GM19035 (cell line): ENCODE measurements around the gene COL15A1.

Experiments
- ATAC-seq: cut with Tn5 transposase; IDR thresholded peaks from one replicate; pipeline ENCODE4 v1.9.1; 2021; ENCODE audit not compliant: unreplicated experiment

Gene COL15A1

DNA sequence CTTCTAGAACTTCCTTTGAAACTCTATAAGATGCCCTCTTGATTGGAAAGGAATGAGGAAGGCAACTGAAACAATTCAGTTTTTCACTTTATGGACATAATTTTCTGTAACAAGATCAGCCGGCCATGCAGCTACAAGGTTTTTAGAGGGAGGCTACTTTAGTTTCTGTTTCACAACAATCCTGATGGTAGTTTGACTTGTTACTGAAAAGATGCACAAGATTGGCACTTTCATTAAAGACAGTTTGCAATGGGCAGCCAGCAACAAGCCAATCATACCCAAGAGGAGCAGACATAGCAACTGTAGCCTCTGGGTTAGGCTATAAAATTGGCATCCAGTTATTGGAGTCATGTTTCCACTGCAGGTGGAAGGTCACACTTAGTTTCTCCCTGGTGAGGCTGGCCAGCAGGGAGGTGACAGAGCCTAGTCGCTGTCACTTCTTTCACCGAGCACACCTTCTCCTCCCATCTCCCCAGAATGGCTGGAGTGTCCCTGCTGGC is 87.0 kb downstream of the COL15A1 start:
- no peak for ATAC-seq

DNA sequence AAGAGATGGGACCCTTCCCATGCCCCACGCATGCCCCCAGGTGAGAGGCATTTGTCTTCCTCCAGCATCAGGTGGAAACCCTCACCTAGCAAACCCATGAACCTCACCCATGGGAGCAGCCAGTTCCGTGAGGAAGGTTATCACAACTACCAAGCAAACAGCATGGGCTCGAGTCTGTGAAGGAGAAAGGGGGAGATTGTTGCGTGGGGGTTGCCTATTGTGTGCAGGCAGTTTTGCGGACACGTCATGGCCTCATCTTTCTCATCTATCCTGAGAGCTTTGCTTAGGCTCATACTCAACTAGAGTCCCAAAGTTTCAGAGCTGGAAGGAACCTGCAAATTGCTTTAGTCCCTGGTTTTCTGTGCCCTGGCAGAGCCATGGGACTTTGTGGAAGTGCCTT is 87.6 kb downstream of the COL15A1 start:
- no peak for ATAC-seq

DNA sequence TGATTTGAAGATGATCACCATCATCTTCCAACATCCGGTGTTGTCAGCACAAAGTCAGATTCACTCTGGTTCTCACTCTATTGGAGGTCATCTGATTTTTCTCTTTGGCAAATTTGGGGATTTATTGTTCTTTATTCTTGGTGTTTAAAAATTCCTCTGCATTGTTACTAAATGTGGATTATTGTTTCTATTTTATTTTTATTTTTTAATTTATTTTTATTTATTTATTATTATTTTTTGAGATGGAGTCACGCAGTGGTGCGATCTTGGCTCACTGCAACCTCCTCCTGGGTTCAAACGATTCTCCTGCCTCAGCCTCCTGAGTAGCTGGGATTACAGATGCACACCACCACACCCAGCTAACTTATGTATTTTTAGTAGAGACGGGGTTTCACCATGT is 88.3 kb downstream of the COL15A1 start:
- no peak for ATAC-seq

DNA sequence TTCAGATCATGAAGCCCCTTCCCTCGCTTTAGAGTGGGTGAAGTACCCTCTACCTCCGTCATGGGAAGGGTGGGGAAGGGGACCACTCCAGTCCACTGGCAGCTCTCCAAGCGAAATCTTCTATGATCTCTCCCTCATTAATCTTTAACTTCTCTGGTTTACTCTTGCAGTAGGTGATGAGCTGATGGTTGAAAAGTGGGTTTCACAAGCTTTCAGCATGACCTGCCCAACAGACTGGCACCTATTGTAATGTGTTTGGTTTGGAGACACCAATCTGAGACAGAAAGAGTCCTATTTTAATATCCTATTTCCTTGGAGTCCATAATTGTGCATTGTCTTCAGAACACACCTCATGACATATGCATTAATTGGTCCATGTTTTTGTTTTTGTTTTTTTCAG is 90.4 kb downstream of the COL15A1 start:
- no peak for ATAC-seq

DNA sequence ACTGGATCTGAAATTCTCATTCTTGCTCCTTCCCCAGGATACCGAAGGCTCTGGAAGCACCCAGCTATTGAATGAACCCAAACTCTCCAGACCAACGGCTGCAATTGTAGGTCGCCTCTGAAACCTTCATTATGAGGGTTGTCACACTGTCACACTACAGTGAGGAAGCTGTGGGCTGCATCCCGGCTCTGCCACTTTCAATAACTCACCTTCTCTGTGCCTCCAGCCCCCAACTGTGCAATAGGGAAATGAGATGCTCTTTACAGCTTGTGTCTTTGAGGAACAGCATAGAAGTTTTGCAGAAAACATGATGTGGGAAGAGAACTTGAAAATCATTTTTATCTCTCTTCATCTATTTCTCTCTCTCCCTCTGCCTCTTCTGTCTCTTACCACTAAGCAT is 91.6 kb downstream of the COL15A1 start:
- no peak for ATAC-seq

DNA sequence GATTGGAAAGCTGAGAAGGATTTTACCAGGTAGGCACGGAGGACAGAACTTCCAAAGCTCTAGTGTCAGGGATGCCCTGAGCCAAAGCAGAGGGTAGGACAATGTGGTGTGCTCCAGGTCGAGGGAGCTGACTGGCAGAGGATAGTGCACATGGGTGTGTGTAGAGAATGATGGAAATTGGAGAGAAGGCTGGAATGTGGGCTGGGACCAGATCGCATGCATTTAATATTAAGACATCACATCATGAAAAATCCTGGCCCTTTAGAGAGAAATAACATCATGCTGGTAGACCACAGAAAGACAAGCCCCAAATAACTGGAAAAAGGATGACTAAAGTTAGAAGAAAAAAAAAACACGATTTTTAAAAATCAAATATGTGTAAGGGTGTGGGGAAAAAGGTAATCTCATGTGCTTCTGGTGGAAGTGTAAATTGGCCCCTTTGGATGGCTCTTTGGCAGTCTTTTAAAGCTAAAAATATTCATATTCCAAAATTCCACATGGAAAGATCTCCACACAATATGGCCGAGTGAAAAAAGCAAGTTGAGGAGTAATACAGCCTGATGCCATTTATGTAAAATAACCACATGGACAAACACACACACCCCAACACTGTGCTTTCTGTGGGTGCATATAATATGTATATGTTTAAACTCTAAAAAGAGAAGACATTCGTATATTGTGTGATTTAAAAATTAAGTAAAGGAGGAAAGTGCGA is 94.2 kb downstream of the COL15A1 start:
- no peak for ATAC-seq

DNA sequence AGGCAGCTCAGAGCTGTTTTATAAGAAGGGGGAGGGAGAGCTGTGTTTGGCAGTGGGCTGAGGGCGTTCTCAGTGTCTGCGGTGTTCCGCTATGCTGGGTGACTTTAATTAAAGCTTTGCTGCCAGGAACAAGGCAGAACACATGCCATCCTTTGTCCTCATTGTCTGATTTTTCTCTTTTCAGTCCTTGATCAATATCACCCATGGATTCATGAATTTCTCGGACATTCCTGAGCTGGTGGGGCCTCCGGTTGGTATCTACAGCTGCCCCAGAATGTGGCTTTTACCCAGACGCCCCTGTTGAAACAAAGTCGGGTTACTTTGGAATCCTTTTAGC is 94.7 kb downstream of the COL15A1 start:
- ATAC-seq = no peak

DNA sequence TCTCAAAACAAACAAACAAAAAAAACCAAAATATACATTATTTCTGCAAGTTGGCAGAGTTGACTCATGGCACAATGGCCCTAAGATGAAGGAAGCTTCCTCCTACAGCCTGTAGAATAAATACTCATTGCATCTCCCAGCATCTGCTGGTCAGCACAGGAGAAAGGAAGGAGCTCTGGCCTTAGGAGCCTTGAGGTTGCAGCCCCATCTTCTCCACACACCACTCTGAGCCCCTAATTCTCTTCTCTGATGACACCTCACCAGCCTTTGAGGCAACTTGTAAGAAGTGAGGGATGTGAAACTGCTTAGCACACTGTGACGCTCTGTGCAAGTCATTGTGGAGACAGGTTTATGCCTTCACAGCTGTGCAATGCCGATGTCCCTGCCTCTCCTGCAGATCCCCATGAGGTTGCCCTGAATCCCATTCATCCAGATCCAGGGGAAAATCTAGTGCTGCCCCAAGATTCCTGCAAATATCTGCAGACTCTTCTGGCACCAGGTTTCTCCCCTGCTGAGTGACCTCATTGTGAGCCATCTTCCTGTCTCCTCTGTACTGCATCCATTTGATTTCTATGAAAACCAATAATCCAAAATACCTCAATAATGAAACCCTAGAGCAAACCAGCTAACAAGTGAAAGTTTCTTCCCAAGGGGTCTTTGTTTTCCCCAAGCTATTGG is 95.9 kb downstream of the COL15A1 start:
- no peak for ATAC-seq

DNA sequence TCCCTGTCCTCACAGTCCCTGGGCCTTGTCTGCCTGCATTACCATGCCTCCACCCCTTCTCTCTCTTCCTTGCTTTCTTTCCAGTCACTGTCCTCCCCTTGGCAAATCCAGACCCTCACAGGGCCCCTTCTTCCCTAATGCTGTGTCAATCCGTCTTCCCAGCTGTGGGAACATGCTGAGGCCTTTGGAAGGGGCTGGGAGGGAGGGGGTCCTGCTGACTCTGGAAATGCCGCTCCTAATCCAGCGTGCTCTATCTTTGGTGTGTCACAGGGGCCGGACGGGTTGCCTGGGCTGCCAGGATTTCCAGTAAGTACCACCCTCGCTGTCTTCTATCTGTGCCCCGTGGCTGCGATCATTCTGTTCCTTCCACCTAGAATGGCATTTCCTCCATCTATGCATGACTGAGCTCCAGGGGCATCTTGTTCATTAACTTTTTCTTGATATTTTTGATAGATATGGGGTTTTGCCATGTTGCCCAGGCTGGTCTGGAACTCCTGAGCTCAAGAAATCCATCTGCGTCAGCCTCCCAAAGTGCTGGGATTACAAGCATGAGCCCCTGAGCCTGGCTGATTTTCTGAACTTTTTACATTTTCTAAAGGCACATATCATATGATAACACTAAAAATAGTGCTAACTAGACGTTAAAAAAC is 96.7 kb downstream of the COL15A1 start:
- ATAC-seq = no peak

DNA sequence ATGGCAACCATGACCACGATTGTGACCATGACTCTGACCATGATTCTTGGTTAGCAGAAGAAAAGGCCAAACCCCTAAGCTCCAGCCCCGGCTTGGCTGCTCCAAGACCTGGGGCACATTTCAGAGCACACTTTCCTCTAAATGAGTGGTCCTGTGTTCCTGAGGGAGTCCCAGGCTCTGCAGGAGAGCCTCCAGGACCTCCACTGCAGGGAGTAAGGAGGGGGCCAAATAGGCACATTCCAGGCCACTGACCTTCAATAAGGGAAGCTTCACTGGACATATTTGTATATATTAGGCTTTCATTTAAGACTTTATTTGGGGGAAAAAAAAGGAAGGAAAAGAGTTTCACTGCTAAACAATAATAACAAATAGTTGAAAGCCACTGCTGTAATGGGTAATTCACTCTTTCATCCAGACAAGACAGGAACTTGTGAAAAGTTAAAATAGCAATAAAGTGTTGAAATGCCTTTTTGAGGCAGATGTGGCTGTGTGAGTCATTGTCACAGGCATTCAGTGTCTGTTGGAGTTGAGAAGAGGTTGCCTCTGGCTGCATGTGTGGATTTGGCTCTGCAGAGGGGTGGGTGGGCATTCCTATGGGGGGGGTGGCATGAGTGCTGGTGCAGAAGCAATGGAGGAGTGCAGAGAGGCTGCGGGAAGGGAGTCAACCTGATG is 97.3 kb downstream of the COL15A1 start:
- ATAC-seq = no peak

DNA sequence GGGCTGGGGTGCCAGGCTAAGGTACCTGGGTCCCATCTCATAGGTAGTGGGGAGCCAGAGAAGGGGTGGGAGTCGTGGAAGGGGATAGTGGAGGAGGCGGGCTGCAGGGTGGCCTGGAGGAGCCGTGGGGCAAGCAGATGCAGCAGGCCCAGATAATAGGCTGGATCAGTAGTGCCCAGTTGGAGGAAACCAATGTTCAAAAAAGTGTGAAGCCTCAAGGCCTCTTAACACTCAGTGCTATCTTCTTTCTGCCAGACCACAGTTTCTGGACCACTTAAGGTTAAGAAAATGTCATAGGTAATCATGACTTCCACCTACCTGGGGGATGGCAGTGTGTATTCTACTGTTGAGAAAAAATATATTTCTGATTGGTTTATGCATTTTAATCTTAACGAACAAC is 97.9 kb downstream of the COL15A1 start:
- ATAC-seq = no peak

DNA sequence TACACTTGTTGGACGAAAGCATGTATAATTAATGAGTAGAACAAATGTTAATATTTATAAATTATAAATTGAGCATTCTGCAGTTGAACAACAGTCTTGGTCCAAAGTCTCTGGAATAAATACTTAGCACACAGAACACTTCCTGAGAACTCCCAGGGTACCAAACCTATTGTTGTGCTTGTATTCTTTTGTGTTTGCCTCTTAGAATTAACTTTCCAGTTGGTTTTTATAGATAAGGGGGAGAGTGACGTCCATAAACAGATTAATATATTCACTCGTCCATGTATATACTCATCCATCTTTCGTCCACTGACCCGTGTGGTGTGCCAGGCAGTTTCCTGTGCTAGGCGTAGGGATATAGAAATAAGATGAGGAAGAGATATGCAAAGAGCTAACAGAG is 98.9 kb downstream of the COL15A1 start:
- no peak for ATAC-seq

DNA sequence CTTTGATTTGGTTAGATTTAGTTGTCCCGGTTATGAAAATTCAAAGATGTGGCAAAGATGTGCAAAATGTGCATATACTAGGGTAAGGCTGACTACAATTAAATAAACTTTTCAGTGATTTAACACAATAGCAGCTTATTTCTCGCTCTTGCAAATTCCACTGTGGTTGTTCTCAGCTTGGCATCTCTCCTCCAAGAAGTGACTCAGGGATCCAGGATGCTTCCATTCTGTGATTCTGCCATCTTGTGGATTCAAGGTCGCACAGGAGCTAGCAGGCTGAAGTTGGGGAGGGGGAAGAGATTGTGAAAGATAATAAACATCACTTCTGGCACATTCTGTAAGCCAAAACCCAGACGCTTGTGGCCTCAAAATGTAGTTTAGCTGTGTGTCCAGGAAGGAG is 101.1 kb downstream of the COL15A1 start:
- no peak for ATAC-seq

DNA sequence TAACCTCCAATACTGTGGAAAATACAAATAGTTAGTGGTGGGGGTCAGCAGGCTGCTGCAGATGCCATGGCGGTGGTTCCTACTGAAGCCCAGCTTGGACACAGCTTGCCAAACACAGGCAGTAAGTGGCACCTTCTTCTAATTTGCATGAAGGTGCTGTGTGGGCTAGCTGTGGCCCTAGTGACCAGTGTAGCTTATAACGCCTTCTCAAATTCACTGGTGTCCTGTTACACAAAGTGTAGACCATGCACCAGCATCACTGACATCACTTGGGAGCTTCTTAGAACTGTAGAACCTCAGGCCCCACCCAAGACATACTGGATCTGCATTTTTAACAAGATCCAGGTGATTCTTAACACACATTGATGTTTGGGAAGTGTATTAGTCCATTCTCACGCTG is 102.4 kb downstream of the COL15A1 start:
- ATAC-seq = no peak

DNA sequence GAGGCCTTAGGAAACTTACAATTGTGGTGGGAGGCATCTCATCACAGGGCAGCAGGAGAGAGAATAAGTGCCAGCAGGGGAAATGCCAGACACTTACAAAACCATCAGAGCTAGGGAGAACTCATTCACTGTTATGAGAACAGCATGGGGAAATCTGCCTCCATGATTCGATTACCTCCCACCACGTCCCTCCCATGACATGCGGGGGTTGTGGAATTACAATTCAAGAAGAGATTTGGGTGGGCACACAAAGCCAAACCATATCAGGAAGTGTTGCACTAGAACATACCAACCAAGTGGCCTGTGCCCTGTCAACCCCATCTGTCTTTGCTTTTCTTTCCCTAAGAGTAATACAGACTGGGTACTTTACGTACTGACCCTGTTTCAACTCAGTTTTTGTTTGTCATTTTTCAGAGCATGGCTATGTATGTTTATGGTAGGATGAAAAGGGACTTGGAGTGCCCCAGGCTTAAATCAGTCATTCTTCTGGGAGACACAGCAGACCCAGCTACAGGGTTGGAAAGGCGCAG is 102.9 kb downstream of the COL15A1 start:
- ATAC-seq = no peak

DNA sequence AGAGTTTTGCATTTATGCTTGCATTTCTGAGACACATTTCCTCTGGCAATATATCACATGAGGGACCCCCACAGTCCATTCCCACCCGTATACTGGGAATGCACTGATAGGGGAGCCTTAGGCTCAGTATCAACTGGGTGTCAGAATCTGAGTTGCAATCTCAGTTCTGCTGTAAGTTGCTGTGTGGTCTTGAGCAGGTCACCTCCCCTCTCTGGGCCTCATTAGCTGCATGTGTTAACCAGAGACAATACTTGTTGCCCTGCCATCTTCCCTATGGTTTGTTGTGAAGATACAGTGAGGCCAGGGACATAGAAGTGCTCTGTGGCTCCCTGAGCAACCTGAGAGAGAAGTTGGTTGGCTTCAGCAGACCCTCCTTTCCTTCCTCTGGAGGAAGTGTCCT is 105.5 kb downstream of the COL15A1 start:
- ATAC-seq = no peak

DNA sequence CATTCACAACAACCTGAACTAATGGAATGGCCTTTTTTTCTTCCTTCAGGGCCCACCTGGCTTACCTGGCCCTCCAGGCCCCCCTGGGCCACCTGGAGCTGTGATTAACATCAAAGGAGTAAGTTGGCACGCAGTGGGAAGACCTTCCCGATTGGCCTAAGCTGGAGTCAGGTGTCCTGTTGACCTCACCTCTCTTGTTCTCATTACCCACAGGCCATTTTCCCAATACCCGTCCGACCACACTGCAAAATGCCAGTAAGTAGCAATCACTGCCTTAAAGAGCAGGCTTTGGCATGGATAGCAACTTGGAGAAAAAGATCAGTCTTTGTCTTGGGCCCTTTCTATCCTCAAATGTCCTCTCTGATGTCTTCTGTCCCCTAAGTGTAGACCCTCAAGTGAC is 105.9 kb downstream of the COL15A1 start:
- no peak for ATAC-seq

DNA sequence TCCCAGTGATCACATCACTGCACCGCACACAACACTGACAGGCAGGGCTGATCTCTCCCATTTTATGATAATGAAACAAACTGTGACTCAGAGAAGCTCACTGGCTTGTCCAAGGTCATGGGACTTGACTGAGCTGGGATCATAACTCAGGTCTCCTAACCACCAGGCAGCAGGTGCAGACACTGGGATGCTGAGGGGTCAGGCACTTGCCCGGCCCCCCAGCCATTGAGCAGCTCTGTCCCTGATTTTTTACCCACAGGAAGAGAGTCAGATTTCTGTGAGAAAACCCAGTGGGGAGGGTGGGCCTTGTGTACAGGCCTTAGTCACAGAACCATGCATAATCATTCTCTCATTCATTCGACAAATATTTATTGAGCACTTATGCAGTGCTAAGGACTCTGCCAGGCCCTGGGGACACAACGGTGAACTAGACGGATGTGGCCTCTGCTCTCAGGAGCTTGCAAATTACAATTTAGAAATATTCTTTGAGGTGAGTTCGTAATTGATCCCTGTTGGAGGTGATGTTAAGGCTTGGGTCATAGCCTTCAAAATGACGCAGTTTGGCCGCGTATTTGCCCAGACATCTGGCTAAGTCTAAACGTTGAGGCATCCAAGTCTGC is 106.7 kb downstream of the COL15A1 start:
- no peak for ATAC-seq

DNA sequence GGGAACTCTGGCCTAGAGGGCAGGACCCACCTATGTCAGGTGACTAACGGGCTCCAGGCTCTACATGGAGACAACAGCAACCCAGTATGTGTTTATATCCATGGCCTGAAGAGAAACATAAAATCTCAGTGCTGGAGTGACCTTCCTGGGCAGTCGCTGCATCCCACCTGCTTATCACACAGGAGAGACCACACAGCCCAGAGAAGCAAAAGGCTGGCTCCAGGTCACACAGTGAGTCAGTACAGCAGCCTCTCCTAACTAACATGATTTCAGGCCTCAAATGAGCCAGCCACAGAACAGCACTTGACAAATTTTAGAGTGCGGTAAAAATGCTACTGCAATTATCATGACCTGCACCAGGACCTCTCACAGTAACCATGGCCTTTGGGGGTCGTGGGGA is 107.2 kb downstream of the COL15A1 start:
- no peak for ATAC-seq

DNA sequence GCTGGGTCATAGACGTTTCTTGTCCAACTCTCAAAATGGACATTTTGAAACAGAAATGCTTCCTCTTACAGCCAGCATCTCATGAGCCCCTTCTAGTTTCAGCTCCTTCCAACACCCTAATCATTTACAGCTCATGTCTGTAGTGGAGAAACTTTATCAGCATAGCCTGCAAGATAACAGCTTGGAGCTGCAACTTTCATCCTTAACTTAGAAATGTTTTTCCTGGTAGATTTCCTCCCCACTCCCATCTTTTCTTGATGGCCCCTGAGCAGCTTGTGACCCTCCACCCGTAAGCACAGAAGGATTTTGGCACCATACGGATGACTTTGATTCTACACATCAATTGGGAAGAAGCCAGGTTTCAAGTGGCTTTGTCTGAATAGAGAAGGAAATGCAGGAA is 107.7 kb downstream of the COL15A1 start:
- no peak for ATAC-seq

DNA sequence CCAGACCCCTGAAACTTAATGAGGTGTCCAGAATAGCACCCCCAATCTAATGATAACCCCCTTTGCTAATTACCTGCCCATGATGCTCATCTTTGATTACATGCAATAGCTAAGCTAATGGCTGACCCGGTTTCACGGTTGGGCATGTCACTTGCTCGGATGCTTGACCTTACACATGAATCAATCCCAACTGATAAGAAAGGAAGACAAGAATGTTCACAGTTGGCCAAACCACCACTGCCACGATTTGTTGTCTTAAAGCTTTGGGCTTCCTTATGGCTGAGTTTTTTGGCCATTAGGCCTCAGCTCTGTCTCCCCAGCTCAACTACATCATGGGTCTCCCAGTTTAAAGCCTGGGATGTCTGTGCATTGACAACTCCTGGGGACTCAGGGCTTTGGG is 108.1 kb downstream of the COL15A1 start:
- ATAC-seq = no peak
